ENCODE measurements around the gene CTNNBIP1. TPM values are rescaled to one million over a fixed set of nuclear protein-coding genes. Genes with fewer than 3 reads are reported as not detected.

CTNNBIP1 gene
- total and polyA plus RNA-seq, 9 of the 15 experiments (the other 6 are each of a cell fraction or from before 2014, with no cell fraction given): 0.65 to 29.2 (median 14.7) TPM

GRCh38 chr1:9825093-9826074 is 84.7 kb downstream of the CTNNBIP1 start (continued):
- TF ChIP-seq ZBTB9 (CRISPR knock-in tag; IDR thresholded peaks at IDR 0.05): no peak
- peak; percentile 35 for TF ChIP-seq FOSL1 (tag; conservative IDR thresholded peaks at IDR 0.05)
- 0 out of 2 replicates have a peak, but pooled peaks have one; percentile 22 for TF ChIP-seq CREM (IDR thresholded peaks at IDR 0.05; ENCODE audit: low read depth)
- TF ChIP-seq GABPA (tag; conservative IDR thresholded peaks at IDR 0.05; ENCODE audit: low read depth): no peak
- TF ChIP-seq BCLAF1 (IDR thresholded peaks at IDR 0.05; ENCODE audit: borderline replicate concordance in 1 of 2, control insufficient read depth in 1 of 2, low read depth in 2 of 2, low read length in 1 of 2): no peak
- no peak for TF ChIP-seq MNT (conservative IDR thresholded peaks at IDR 0.05)
- TF ChIP-seq RBM22 (IDR thresholded peaks at IDR 0.05; ENCODE audit: low read depth, low read length, poor library complexity, severe bottlenecking): no peak
- TF ChIP-seq NONO (IDR thresholded peaks at IDR 0.05; ENCODE audit: low read depth in 2 of 2, low read length in 1 of 2): no peak
- TF ChIP-seq PBX2 (CRISPR knock-in tag; IDR thresholded peaks at IDR 0.05; ENCODE audit: low read depth): no peak
- TF ChIP-seq PBX2 (tag; conservative IDR thresholded peaks at IDR 0.05; ENCODE audit: low read depth): 0 out of 2 replicates have a peak, but pooled peaks have one; percentile 25
- TF ChIP-seq ERF (CRISPR knock-in tag; IDR thresholded peaks at IDR 0.05): no peak
- no peak for TF ChIP-seq E4F1 (CRISPR knock-in tag; IDR thresholded peaks at IDR 0.05; ENCODE audit: borderline replicate concordance)
- TF ChIP-seq MCM3 (IDR thresholded peaks at IDR 0.05): no peak
- TF ChIP-seq HLTF (IDR thresholded peaks at IDR 0.05): no peak
